Vagina (tissue), 2 donors: ENCODE data around the gene ZG16. TPM values are rescaled to one million over a fixed set of nuclear protein-coding genes. Genes with fewer than 3 reads are reported as not detected.
"Not testable (repeated sequence)": the region's sequence is repeated elsewhere in the genome, so short reads cannot be mapped to it uniquely, and the experiment has no call there.

Source experiments
- DNase-seq, 2 donors: peaks; one replicate each; pipeline ENCODE4 v3.0.0-alpha.2; 2017; ENCODE audit errors: extremely low spot score in 2 of 2
- H3K27ac ChIP-seq: fragments of 200-600 bp; sonication (generic); one replicate; pipeline ENCODE4 v1.5.1; 2019
- H3K27me3 ChIP-seq: fragments of 200-600 bp; sonication (generic); one replicate; pipeline ENCODE4 v1.5.1; 2019
- H3K36me3 ChIP-seq, 2 donors: fragments of 200-600 bp; sonication (generic); one replicate each; pipeline ENCODE4 v1.5.1; 2017 to 2019
- H3K4me1 ChIP-seq: fragments of 200-600 bp; sonication (generic); one replicate; pipeline ENCODE4 v1.5.1; 2019
- H3K4me3 ChIP-seq, 2 donors: fragments of 200-600 bp; sonication (generic); 1 replicate in 1 of 2; 2 replicates in 1 of 2; pipeline ENCODE4 v1.5.1; 2016 to 2019
- H3K9me3 ChIP-seq: fragments of 200-600 bp; sonication (generic); one replicate; pipeline ENCODE4 v1.5.1; 2019
- CTCF ChIP-seq, 3 experiments: fragments of 450-650 bp in 2 of 3; fragments of 200-600 bp in 1 of 3; sonication (generic) in 1 of 3; IDR thresholded peaks; one replicate each; pipeline ENCODE4 v1.5.1; 2017 to 2019; ENCODE audit warnings: antibody characterized with exemption in 3 of 3, mild to moderate bottlenecking in 2 of 3, moderate library complexity in 2 of 3
- POLR2A ChIP-seq, 2 donors: fragments of 450-650 bp; IDR thresholded peaks; one replicate each; pipeline ENCODE4 v1.6.1; 2017; ENCODE audit warnings: antibody characterized with exemption in 2 of 2, mild to moderate bottlenecking in 2 of 2, moderate library complexity in 2 of 2
- POLR2AphosphoS5 ChIP-seq, 2 donors: sonication (generic); formaldehyde crosslinking; IDR thresholded peaks; one replicate each; pipeline ENCODE4 v1.9.0; 2017; ENCODE audit warnings: antibody characterized with exemption in 2 of 2, mild to moderate bottlenecking in 2 of 2, low read depth in 1 of 2; ENCODE audit not compliant: insufficient read depth in 1 of 2
- intact Hi-C: fragments of 100-400 bp; cut with DNase I; formaldehyde crosslinking; loops from one replicate; pipeline ENCODE4 v1.15.1; 2023
- total RNA-seq: library from RNA; depleted of rRNA; stranded (reverse); fragments of >200 nt; gene quantifications from one replicate; pipeline ENCODE4 v1.2.3, GENCODE V29; 2016

The ZG16 gene, protein sequence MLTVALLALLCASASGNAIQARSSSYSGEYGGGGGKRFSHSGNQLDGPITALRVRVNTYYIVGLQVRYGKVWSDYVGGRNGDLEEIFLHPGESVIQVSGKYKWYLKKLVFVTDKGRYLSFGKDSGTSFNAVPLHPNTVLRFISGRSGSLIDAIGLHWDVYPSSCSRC
- total RNA-seq: not detected

DNA sequence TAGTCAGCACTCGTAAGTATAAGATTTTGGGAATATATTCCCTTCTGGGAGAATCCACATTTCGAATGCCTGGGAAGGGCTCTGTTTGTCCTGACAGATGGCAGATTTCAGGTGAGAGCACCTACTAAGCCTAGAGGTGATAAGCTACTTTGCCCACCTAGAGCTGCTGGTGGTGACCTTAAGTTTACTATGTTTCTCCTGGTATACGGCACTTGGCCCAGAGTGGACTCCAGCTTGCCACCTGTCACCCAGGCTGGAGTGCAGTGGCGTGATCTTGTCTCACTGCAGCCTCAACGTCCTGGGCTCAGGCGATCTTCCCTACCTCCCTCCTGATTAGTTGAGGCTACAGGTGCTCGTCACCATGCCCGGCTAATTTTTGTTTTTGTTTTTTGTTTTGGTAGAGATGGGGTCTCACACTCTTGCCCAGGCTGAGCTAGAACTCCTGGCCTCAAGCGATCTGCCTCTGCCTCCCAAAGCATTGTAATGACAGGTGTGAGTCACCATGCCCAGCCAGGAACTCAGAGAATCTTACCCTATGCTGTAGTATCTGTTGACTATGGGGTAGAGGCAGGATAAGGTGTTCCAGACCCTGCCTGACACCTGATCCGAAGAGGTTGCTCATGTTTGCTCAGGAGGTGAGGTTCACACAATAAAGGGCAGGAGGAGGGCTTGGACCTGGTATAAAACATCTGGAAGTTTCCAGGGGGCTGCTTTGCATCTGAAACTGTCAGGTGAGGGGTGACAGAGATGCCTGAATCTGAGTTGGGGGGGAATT, at the start of gene ZG16:
TSS of gene ZG16 (plus strand) at position 681 of the 775 bp plus-strand sequence. CDS start 1,011 bp downstream, outside the sequence.
- Histone ChIP-seq H3K4me3 (no peak within 1 kb of the TSS), H3K36me3 (no peaks in the 10 kb centered on the region), H3K27ac (no peak within 1 kb of the TSS), H3K4me1 (no peaks in the 10 kb centered on the region), H3K9me3 (no peaks in the 10 kb centered on the region), H3K27me3 (no peaks in the 10 kb centered on the region)
- intact Hi-C loops: no loop called here
- TF ChIP-seq POLR2A (IDR thresholded peaks at IDR 0.05) (no peak), POLR2AphosphoS5 (IDR thresholded peaks at IDR 0.05; ENCODE audit: insufficient read depth in 1 of 2, low read depth in 1 of 2) (no peak), CTCF (IDR thresholded peaks at IDR 0.05) (no peak)
- DNase-seq: no peak

DNA sequence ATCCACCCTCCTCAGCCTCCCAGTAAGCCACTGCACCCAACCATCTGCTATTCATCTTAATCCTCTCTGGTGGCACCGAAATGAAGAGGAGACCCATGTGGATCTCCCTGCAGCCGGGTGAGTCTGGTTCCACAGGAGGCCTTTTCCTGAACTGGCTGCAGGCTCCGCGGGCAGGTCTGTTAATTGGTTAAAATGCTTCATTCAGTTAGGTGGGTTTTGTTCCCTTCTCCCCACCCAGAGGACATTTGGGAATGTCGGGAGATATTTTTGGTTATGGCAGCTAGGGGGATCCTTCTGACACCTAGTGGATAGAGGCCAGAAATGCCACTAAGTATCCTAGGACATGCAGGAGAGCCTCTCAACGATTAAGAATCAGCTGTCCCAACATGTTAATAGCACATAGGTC, 48.9 kb upstream of the ZG16 start:
- intact Hi-C loops: no loop called here
- Histone ChIP-seq H3K27me3 (no peaks in the 10 kb centered on the region), H3K4me1 (no peaks in the 10 kb centered on the region), H3K36me3 (no peaks in the 10 kb centered on the region), H3K4me3 (no peak overlapping the region), H3K9me3 (no peaks in the 10 kb centered on the region), H3K27ac (no peak overlapping the region)
- TF ChIP-seq POLR2A (IDR thresholded peaks at IDR 0.05) (no peak), CTCF (IDR thresholded peaks at IDR 0.05) (peak in 1 of 3 experiments; percentile 32), POLR2AphosphoS5 (IDR thresholded peaks at IDR 0.05; ENCODE audit: insufficient read depth in 1 of 2, low read depth in 1 of 2) (no peak)
- no peak for DNase-seq

DNA sequence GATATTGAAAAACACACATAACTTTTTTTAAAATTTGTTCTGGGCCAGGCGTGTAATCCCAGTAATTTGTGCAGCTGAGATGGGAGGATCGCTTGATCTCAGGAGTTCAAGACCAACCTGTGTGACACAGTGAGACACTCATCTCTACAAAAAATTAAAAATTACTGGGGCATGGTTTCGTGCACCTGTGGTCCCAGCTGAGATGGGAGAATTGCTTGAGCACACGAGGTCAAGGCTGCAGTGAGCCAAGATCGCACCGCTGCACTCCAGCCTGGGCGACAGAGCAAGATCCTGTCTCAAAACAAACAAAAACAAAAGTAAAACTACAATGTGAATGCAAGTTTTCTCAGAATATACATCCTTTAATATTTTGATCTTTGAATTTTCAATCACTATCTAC, 47.4 kb upstream of the ZG16 start:
- Histone ChIP-seq H3K27ac (no peak overlapping the region), H3K36me3 (no peaks in the 10 kb centered on the region), H3K9me3 (no peaks in the 10 kb centered on the region), H3K27me3 (no peaks in the 10 kb centered on the region), H3K4me3 (no peak overlapping the region), H3K4me1 (no peaks in the 10 kb centered on the region)
- intact Hi-C loops: no loop called here
- DNase-seq: no peak
- TF ChIP-seq POLR2A (IDR thresholded peaks at IDR 0.05) (no peak), POLR2AphosphoS5 (IDR thresholded peaks at IDR 0.05; ENCODE audit: insufficient read depth in 1 of 2, low read depth in 1 of 2) (no peak), CTCF (IDR thresholded peaks at IDR 0.05) (no peak)

DNA sequence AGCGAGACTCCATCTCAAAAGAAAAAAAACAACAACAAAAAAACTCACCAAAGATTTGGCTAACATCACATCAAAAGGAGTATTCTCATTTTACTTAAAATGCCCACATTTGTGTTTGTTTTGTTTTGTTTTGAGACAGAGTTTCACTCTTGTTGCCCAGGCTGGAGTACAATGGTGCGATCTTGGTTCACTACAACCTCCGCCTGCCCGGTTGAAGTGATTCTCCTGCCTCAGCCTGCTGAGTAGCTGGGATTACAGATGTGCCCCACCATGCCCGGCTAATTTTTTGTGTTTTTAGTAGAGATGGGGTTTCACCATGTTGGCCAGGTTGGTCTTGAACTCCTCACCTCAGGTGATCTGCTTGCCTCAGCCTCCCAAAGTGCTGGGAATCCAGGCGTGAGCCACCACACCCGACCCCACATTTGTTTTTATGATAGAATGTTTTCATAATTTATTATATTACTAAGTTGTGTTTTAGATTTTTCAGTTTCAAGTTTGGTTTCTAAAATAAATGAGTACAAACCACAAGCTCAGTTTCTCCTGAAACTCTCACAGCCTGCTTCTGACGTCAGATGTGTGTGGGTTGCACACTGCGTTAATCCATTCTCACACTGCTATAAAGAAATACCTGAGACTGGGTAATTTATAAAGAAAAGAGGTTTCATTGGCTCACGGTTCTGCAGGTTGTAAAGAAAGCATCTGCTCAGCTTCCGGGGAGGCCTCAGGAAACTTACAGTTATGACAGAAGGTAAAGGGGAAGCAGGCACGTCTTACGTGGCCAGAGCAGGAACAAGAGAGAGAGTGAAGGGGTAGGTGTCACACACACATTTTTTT, 46.1 kb upstream of the ZG16 start:
- H3K9me3 ChIP-seq, H3K27me3 ChIP-seq, H3K36me3 ChIP-seq, H3K27ac ChIP-seq, H3K4me1 ChIP-seq, DNase-seq, H3K4me3 ChIP-seq, intact Hi-C loops: not testable (repeated sequence)

DNA sequence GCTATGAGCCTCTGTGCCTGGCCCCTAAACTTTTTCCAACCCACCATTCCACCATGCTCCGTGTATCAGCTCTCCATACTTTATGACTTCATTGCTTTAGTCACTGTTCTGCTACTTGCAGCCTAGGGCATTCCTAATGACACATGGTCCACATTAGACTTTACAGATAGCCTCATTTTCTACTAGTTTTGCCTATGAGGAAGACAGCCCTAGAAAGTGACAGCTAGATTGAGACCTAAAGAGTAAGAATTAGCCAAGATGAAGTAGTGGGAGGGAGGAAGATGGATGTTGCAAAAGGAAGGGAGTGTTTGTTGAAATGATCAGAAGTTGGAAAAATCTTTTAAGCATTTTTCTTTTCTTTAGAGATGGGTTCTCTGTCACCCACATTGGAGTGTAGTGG, 43.3 kb upstream of the ZG16 start:
- H3K36me3 ChIP-seq: no peaks in the 10 kb centered on the region
- DNase-seq: no peak
- H3K27ac ChIP-seq: no peak overlapping the region
- no peaks in the 10 kb centered on the region for H3K27me3 ChIP-seq
- no peak for TF ChIP-seq POLR2AphosphoS5 (IDR thresholded peaks at IDR 0.05; ENCODE audit: insufficient read depth in 1 of 2, low read depth in 1 of 2)
- no peak for TF ChIP-seq CTCF (IDR thresholded peaks at IDR 0.05)
- no peak for TF ChIP-seq POLR2A (IDR thresholded peaks at IDR 0.05)
- H3K4me3 ChIP-seq: no peak overlapping the region
- no peaks in the 10 kb centered on the region for H3K9me3 ChIP-seq
- intact Hi-C loops: no loop called here
- H3K4me1 ChIP-seq: no peaks in the 10 kb centered on the region
